ENCODE measurements around the gene SPRY4. TPM values are rescaled to one million over a fixed set of nuclear protein-coding genes. Genes with fewer than 3 reads are reported as not detected.

SPRY4 gene
- total RNA-seq, 4 donors from 2014 or later = 8.2 to 19.3 (median 15.7) TPM

- Histone ChIP-seq H3K27me3 (no peaks in the 10 kb centered on the region), H3K36me3 (no peaks in the 10 kb centered on the region), H3K27ac (no peak overlapping the region), H3K4me3 (no peak overlapping the region), H3K4me1 (peaks cover 0 to 16% (median 8%) of the 10 kb centered on the region in 4 donors), H3K9me3 (no peaks in the 10 kb centered on the region)
- TF ChIP-seq EP300 (IDR thresholded peaks at IDR 0.05; ENCODE audit: low read depth) (no peak), POLR2AphosphoS5 (IDR thresholded peaks at IDR 0.05) (no peak), POLR2A (IDR thresholded peaks at IDR 0.05) (no peak), CTCF (IDR thresholded peaks at IDR 0.05) (no peak)
- DNase-seq = no peak
- intact Hi-C loops (cut with DNase I; ENCODE audit: low total_unique reads) = no loop called here
- in situ Hi-C loops (cut with MboI; ENCODE audit: low pct_ligation_motif_present in 1 of 4, low pct_unique_long_range_greater_than_20kb in 1 of 4, low sequenced_read_pairs in 3 of 4) = no loop called here
- 91 to 100% methylated on average over 2 to 3 of the region's 3 CpGs for WGBS, 2 donors (ENCODE audit: low coverage in 1 of 2)
These were observed 32.0 kb downstream of the SPRY4 start for GRCh38 chr5:142292808-142293207.

GRCh38 chr5:142292249-142292648 lies 32.6 kb downstream of the SPRY4 start:
- Histone ChIP-seq H3K4me3 (no peak overlapping the region), H3K27ac (no peak overlapping the region), H3K27me3 (no peaks in the 10 kb centered on the region), H3K36me3 (no peaks in the 10 kb centered on the region), H3K4me1 (peaks cover 0 to 18% (median 6%) of the 10 kb centered on the region in 4 donors), H3K9me3 (no peaks in the 10 kb centered on the region)
- TF ChIP-seq EP300 (IDR thresholded peaks at IDR 0.05; ENCODE audit: low read depth) (no peak), POLR2AphosphoS5 (IDR thresholded peaks at IDR 0.05) (no peak), POLR2A (IDR thresholded peaks at IDR 0.05) (no peak), CTCF (IDR thresholded peaks at IDR 0.05) (no peak)
- no peak for DNase-seq
- intact Hi-C loops (cut with DNase I; ENCODE audit: low total_unique reads) (no loop called here), in situ Hi-C loops (cut with MboI; ENCODE audit: low pct_ligation_motif_present in 1 of 4, low pct_unique_long_range_greater_than_20kb in 1 of 4, low sequenced_read_pairs in 3 of 4) (no loop called here)
- WGBS, 2 donors (ENCODE audit: low coverage in 1 of 2) = 40 to 86% methylated on average over 1 to 5 of the region's 5 CpGs

DNA sequence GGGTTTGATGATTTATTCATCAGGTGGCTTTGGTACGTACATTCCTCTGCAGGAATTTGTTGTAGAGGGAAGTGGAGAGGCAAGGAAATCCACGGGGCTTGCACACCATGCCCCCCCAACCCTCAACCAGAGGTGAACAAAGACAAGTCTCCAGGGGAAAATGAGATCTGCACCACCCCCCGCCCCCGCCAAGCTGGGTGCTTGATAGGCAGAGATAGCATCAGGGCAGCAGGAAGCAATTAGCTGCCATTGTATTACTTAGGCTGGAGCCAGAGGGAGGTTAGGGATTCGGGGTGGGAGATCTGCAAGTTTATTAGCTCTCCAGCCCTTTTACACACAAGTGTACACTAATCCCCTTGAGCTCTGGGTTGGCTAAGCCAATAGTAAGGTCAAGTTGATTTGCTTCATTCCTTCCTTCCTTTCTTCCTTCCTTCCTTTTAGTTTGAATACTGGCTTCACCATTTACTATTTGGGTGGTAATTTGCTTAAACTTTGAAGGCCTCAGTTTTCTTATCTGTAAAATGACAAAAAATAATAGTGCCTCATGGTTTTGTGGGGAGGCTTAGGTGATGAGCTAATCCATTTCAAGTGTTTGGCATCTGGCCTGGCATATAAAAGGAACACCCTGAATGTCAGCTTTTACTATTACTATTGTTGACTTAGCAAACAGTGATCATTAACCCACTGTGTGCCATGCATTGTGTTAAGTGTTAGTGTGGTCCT lies 34.1 kb downstream of the SPRY4 start:
- intact Hi-C loops (cut with DNase I; ENCODE audit: low total_unique reads) (no loop called here), in situ Hi-C loops (cut with MboI; ENCODE audit: low pct_ligation_motif_present in 1 of 4, low pct_unique_long_range_greater_than_20kb in 1 of 4, low sequenced_read_pairs in 3 of 4) (no loop called here)
- TF ChIP-seq EP300 (IDR thresholded peaks at IDR 0.05; ENCODE audit: low read depth) = no peak
- Histone ChIP-seq H3K9me3 (no peaks in the 10 kb centered on the region), H3K27ac (peak overlapping the region in 1 of 4 donors; percentile 20), H3K4me3 (no peak overlapping the region), H3K36me3 (no peaks in the 10 kb centered on the region), H3K27me3 (no peaks in the 10 kb centered on the region), H3K4me1 (peaks cover 0 to 21% (median 3%) of the 10 kb centered on the region in 4 donors)
- DNase-seq = no peak
- 45% methylated on average over 5 of the region's 5 CpGs; no CpG with 5 or more reads in 1 of the 2 donors for WGBS, 2 donors (ENCODE audit: low coverage in 1 of 2)

DNA sequence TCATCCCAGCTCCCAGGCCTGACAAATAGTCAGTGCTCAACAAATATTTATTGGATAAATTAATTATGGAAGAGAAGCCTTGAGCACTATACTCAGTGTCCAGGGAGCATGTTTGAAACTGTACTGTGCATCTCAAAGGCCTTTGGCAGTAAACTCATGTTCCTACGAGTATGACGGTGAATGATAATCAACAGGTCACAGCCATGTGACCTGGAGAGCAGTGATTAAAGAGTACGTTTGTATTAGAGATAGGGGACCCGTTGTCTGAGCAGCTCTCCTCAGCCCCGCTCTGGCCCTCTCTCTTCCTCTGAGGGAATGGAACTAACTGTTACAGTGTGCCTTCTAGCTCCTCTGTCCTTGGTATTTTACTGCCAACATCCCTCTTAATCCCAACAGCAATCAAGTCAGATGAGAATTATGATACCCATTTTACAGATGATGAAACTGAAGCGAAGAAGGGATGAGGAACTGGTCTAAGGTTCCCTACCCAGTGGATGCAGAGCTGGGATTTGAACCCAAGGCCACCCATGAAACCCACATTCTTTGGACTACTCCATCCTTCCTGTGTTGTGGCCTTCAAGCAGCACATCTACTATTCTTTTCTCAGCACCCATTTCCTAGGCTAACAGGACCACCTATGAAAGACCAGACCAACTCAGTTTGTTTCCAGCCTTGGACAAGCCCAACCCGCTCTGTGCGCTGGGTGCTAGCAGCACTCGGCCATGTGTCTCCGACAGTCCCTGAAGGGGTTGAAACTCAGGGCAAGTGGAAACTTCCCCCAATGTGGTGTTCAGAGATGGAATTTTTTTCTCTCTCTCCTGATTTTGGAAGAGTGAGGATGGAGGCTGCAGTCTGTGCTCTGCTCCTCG lies 34.9 kb downstream of the SPRY4 start:
- no peak for TF ChIP-seq POLR2A (IDR thresholded peaks at IDR 0.05)
- TF ChIP-seq CTCF (IDR thresholded peaks at IDR 0.05) = no peak
- no peak for TF ChIP-seq EP300 (IDR thresholded peaks at IDR 0.05; ENCODE audit: low read depth)
- no peak for TF ChIP-seq POLR2AphosphoS5 (IDR thresholded peaks at IDR 0.05)
- H3K4me1 ChIP-seq = peaks cover 0 to 21% (median 3%) of the 10 kb centered on the region in 4 donors
- H3K27me3 ChIP-seq = no peaks in the 10 kb centered on the region
- intact Hi-C loops (cut with DNase I; ENCODE audit: low total_unique reads) (no loop called here), in situ Hi-C loops (cut with MboI; ENCODE audit: low pct_ligation_motif_present in 1 of 4, low pct_unique_long_range_greater_than_20kb in 1 of 4, low sequenced_read_pairs in 3 of 4) (no loop called here)
- no peak overlapping the region for H3K4me3 ChIP-seq
- H3K9me3 ChIP-seq = no peaks in the 10 kb centered on the region
- 76 to 80% methylated on average over 6 to 11 of the region's 11 CpGs for WGBS, 2 donors (ENCODE audit: low coverage in 1 of 2)
- DNase-seq = no peak
- no peaks in the 10 kb centered on the region for H3K36me3 ChIP-seq
- H3K27ac ChIP-seq = no peak overlapping the region
